Measurements from ENCODE around the gene FAM111A.

FAM111A gene

GRCh38 chr11:59192446-59193020, 49.9 kb downstream of the FAM111A start:
- no peak for DNase-seq (ENCODE audit: low spot score)
- TF ChIP-seq CTCF (IDR thresholded peaks at IDR 0.05; ENCODE audit: extremely low read depth, insufficient read depth, missing control alignments), result no peak
- in situ Hi-C loops (cut with MboI; ENCODE audit: low pct_unique_long_range_greater_than_20kb, low sequenced_read_pairs, unreplicated experiment), result no loop called here

- no peak for DNase-seq (ENCODE audit: low spot score)
- in situ Hi-C loops (cut with MboI; ENCODE audit: low pct_unique_long_range_greater_than_20kb, low sequenced_read_pairs, unreplicated experiment), result no loop called here
These were observed 51.0 kb downstream of the FAM111A start for GRCh38 chr11:59193587-59194130.

GRCh38 chr11:59195586-59195985, 52.9 kb downstream of the FAM111A start:
- no peak for DNase-seq (ENCODE audit: low spot score)
- TF ChIP-seq CTCF (IDR thresholded peaks at IDR 0.05; ENCODE audit: extremely low read depth, insufficient read depth, missing control alignments), result no peak
- in situ Hi-C loops (cut with MboI; ENCODE audit: low pct_unique_long_range_greater_than_20kb, low sequenced_read_pairs, unreplicated experiment), result no loop called here

More at GRCh38 chr11:59193587-59194130, 51.0 kb downstream of the FAM111A start:
- TF ChIP-seq CTCF (IDR thresholded peaks at IDR 0.05; ENCODE audit: extremely low read depth, insufficient read depth, missing control alignments), result no peak

- DNase-seq (ENCODE audit: low spot score), result no peak
- no peak for TF ChIP-seq CTCF (IDR thresholded peaks at IDR 0.05; ENCODE audit: extremely low read depth, insufficient read depth, missing control alignments)
- in situ Hi-C loops (cut with MboI; ENCODE audit: low pct_unique_long_range_greater_than_20kb, low sequenced_read_pairs, unreplicated experiment), result no loop called here
These were observed 54.1 kb downstream of the FAM111A start for GRCh38 chr11:59196777-59197176.

GRCh38 chr11:59197991-59198390, 55.3 kb downstream of the FAM111A start:
- DNase-seq (ENCODE audit: low spot score), result no peak
- in situ Hi-C loops (cut with MboI; ENCODE audit: low pct_unique_long_range_greater_than_20kb, low sequenced_read_pairs, unreplicated experiment), result no loop called here

GRCh38 chr11:59198726-59199125, 56.1 kb downstream of the FAM111A start:
- TF ChIP-seq CTCF (IDR thresholded peaks at IDR 0.05; ENCODE audit: extremely low read depth, insufficient read depth, missing control alignments), result no peak
- no peak for DNase-seq (ENCODE audit: low spot score)
- in situ Hi-C loops (cut with MboI; ENCODE audit: low pct_unique_long_range_greater_than_20kb, low sequenced_read_pairs, unreplicated experiment), result no loop called here

More at GRCh38 chr11:59197991-59198390, 55.3 kb downstream of the FAM111A start:
- no peak for TF ChIP-seq CTCF (IDR thresholded peaks at IDR 0.05; ENCODE audit: extremely low read depth, insufficient read depth, missing control alignments)
